Neural progenitor cell (in vitro differentiated cells): ENCODE measurements around the gene OR5B17. TPM values are rescaled to one million over a fixed set of nuclear protein-coding genes. Genes with fewer than 3 reads are reported as not detected.

Experiments
- DNase-seq: peaks from one replicate; pipeline ENCODE4 v3.0.0-alpha.2; 2016; ENCODE audit warnings: low spot score
- H2AFZ ChIP-seq: fragments of 200-600 bp; sonication (generic); replicated peaks from 2 replicates; pipeline ENCODE4 v1.6.1; 2016; ENCODE audit warnings: antibody characterized with exemption
- H3F3A ChIP-seq: fragments of 200-600 bp; sonication (generic); 2 replicates; pipeline ENCODE4 v1.6.1; 2016; ENCODE audit warnings: antibody characterized with exemption, low read depth
- H3K27ac ChIP-seq: fragments of 200-600 bp; sonication (generic); 2 replicates; pipeline ENCODE4 v1.5.1; 2016; ENCODE audit warnings: mild to moderate bottlenecking
- H3K27me3 ChIP-seq: fragments of 200-600 bp; sonication (generic); 2 replicates; pipeline ENCODE4 v1.6.1; 2016; ENCODE audit warnings: mild to moderate bottlenecking, moderate library complexity
- H3K36me3 ChIP-seq: fragments of 200-600 bp; sonication (generic); 2 replicates; pipeline ENCODE4 v1.5.1; 2016
- H3K4me1 ChIP-seq: fragments of 200-600 bp; sonication (generic); 2 replicates; pipeline ENCODE4 v1.6.1; 2016; ENCODE audit warnings: mixed run types
- H3K4me2 ChIP-seq: fragments of 200-600 bp; sonication (generic); 2 replicates; pipeline ENCODE4 v1.6.1; 2016
- H3K4me3 ChIP-seq: fragments of 200-600 bp; sonication (generic); 2 replicates; pipeline ENCODE4 v1.5.1; 2016
- H3K79me2 ChIP-seq: fragments of 200-600 bp; sonication (generic); 2 replicates; pipeline ENCODE4 v1.6.1; 2016; ENCODE audit warnings: low read depth
- H3K9ac ChIP-seq: fragments of 200-600 bp; sonication (generic); 2 replicates; pipeline ENCODE4 v1.6.1; 2016
- H3K9me3 ChIP-seq: fragments of 200-600 bp; sonication (generic); 2 replicates; pipeline ENCODE4 v1.5.1; 2016; ENCODE audit warnings: low read depth
- H4K20me1 ChIP-seq: fragments of 200-600 bp; sonication (generic); 2 replicates; pipeline ENCODE4 v1.6.1; 2016; ENCODE audit warnings: low read depth
- H3K27ac Mint-ChIP-seq: 3 replicates; pipeline ENCODE4 v1.8.0; 2021; ENCODE audit warnings: mixed read lengths
- H3K27me3 Mint-ChIP-seq: 2 replicates; pipeline ENCODE4 v1.8.0; 2022; ENCODE audit warnings: low read depth, mild to moderate bottlenecking, inconsistent platforms, moderate library complexity, mixed read lengths; ENCODE audit not compliant: insufficient read depth
- H3K36me3 Mint-ChIP-seq: 3 replicates; pipeline ENCODE4 v1.8.0; 2021; ENCODE audit warnings: mixed read lengths
- H3K4me1 Mint-ChIP-seq: 3 replicates; pipeline ENCODE4 v1.8.0; 2021; ENCODE audit warnings: mixed read lengths
- H3K4me3 Mint-ChIP-seq: 3 replicates; pipeline ENCODE4 v1.8.0; 2021; ENCODE audit warnings: mild to moderate bottlenecking, moderate library complexity, mixed read lengths
- H3K9me3 Mint-ChIP-seq: 3 replicates; pipeline ENCODE4 v1.8.0; 2020; ENCODE audit warnings: mixed read lengths
- EZH2 ChIP-seq: fragments of 200-600 bp; sonication (generic); IDR thresholded peaks from 2 replicates; pipeline ENCODE4 v1.6.1; 2017; ENCODE audit warnings: antibody characterized with exemption, mild to moderate bottlenecking, moderate library complexity
- EZH2phosphoT487 ChIP-seq: fragments of 200-600 bp; sonication (generic); IDR thresholded peaks from 2 replicates; pipeline ENCODE4 v1.6.1; 2017; ENCODE audit warnings: antibody characterized with exemption
- total RNA-seq: library from RNA; depleted of rRNA; stranded (reverse); fragments of >200 nt; gene quantifications from 2 replicates; pipeline ENCODE4 v1.2.3, GENCODE V29; 2015; ENCODE audit warnings: low replicate concordance
- TF ChIP-seq, protein P1 (sequence below): fragments of 200-600 bp; sonication (generic); IDR thresholded peaks from 2 replicates; pipeline ENCODE4 v1.5.1; 2017; ENCODE audit warnings: antibody characterized with exemption, mild to moderate bottlenecking

OR5B17 gene
- total RNA-seq, 1 donor from 2014 or later, result not detected

DNA sequence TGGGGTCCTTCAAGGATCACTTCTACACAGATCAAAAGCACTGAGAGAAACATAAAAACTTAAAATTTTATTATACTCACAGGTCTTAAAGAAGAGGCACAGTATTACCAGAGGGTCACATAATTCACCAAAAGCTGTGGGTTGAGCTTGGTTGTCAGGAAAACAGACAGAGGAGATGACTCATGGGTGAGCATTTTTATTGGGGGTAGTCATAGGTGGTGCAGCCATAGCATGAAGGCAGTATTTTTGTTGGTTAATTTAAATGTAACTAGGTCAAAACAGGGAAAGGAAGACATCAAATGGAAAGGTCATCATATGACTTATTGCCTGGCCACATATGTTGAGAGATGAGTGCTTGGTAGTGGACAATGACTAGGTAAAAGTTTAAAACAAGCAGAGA, 24.2 kb downstream of the OR5B17 start:
- Histone ChIP-seq H3K27me3 (no peaks in the 10 kb centered on the region), H4K20me1 (no peaks in the 10 kb centered on the region), H2AFZ (no peak overlapping the region), H3K4me3 (no peak overlapping the region), H3K9ac (no peak overlapping the region), H3F3A (no peaks in the 10 kb centered on the region), H3K27ac (no peak overlapping the region), H3K9me3 (no peaks in the 10 kb centered on the region), H3K4me2 (no peak overlapping the region), H3K4me1 (no peaks in the 10 kb centered on the region), H3K79me2 (no peaks in the 10 kb centered on the region), H3K36me3 (no peaks in the 10 kb centered on the region)
- no peaks in the 10 kb centered on the region for H3K9me3 Mint-ChIP-seq
- no peak overlapping the region for H3K27ac Mint-ChIP-seq
- TF ChIP-seq EZH2phosphoT487 (no peak), EZH2 (no peak)
- TF ChIP-seq, protein P1, sequence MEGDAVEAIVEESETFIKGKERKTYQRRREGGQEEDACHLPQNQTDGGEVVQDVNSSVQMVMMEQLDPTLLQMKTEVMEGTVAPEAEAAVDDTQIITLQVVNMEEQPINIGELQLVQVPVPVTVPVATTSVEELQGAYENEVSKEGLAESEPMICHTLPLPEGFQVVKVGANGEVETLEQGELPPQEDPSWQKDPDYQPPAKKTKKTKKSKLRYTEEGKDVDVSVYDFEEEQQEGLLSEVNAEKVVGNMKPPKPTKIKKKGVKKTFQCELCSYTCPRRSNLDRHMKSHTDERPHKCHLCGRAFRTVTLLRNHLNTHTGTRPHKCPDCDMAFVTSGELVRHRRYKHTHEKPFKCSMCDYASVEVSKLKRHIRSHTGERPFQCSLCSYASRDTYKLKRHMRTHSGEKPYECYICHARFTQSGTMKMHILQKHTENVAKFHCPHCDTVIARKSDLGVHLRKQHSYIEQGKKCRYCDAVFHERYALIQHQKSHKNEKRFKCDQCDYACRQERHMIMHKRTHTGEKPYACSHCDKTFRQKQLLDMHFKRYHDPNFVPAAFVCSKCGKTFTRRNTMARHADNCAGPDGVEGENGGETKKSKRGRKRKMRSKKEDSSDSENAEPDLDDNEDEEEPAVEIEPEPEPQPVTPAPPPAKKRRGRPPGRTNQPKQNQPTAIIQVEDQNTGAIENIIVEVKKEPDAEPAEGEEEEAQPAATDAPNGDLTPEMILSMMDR, result no peak
- no peak overlapping the region for H3K4me3 Mint-ChIP-seq
- no peaks in the 10 kb centered on the region for H3K27me3 Mint-ChIP-seq
- no peaks in the 10 kb centered on the region for H3K4me1 Mint-ChIP-seq
- DNase-seq, result no peak
- no peaks in the 10 kb centered on the region for H3K36me3 Mint-ChIP-seq

DNA sequence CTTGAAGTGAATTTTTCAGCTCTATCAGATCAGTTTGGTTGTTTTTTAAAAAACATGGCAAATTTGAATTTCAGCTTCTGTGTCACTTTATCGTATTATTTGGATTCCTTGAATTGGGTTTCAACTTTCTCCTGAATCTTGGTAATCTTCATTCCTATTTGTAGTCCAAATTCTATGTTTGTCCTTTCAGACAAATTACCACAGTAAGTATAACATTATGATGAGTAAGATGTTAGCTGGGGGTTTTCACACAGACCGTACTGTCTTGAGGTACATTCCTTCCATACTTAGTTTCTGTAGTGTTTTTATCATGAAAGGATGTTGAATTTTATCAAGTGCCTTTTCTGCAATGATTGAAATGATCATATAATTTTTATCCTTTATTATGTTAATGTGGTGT, 28.0 kb downstream of the OR5B17 start:
- TF ChIP-seq, protein P1, result no peak
- TF ChIP-seq EZH2phosphoT487 (no peak), EZH2 (no peak)
- Histone ChIP-seq H3K4me2 (no peak overlapping the region), H3K27me3 (no peaks in the 10 kb centered on the region), H3K4me1 (no peaks in the 10 kb centered on the region), H3K79me2 (no peaks in the 10 kb centered on the region), H3K4me3 (no peak overlapping the region), H3K27ac (no peak overlapping the region), H3K9ac (no peak overlapping the region), H3K9me3 (no peaks in the 10 kb centered on the region), H3F3A (no peaks in the 10 kb centered on the region), H4K20me1 (no peaks in the 10 kb centered on the region), H2AFZ (no peak overlapping the region), H3K36me3 (no peaks in the 10 kb centered on the region)
- DNase-seq, result no peak
- Mint-ChIP-seq H3K27ac (no peak overlapping the region), H3K4me3 (no peak overlapping the region), H3K9me3 (no peaks in the 10 kb centered on the region), H3K27me3 (no peaks in the 10 kb centered on the region), H3K4me1 (no peaks in the 10 kb centered on the region), H3K36me3 (no peaks in the 10 kb centered on the region)

DNA sequence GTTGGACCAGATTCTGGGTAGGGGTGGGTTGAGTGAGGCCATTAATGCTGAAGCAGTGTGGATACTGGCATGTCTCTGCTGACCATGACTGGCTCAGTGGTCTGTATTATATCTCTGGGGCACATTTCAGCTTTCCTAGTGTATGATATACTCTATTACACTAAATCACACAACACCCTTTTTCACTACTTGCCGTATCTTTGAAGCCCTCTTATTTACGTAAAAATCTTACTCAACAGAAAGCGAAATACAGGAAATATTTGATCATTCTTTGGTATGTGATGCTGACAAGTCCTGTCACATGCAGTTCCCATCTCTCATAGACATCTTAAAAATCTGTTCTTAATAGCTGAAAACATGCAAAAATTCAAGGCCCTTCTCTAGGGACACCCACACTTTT, 40.3 kb downstream of the OR5B17 start:
- no peak for DNase-seq
- Histone ChIP-seq H4K20me1 (no peaks in the 10 kb centered on the region), H2AFZ (no peak overlapping the region), H3K4me1 (no peaks in the 10 kb centered on the region), H3K4me2 (no peak overlapping the region), H3K27ac (no peak overlapping the region), H3K4me3 (no peak overlapping the region), H3F3A (no peaks in the 10 kb centered on the region), H3K9ac (no peak overlapping the region), H3K27me3 (no peaks in the 10 kb centered on the region), H3K79me2 (no peaks in the 10 kb centered on the region), H3K9me3 (peaks cover 4% of the 10 kb centered on the region), H3K36me3 (no peaks in the 10 kb centered on the region)
- no peak overlapping the region for H3K27ac Mint-ChIP-seq
- H3K27me3 Mint-ChIP-seq, result no peaks in the 10 kb centered on the region
- no peaks in the 10 kb centered on the region for H3K4me1 Mint-ChIP-seq
- H3K36me3 Mint-ChIP-seq, result no peaks in the 10 kb centered on the region
- H3K9me3 Mint-ChIP-seq, result no peaks in the 10 kb centered on the region
- no peak overlapping the region for H3K4me3 Mint-ChIP-seq
- no peak for TF ChIP-seq EZH2phosphoT487
- TF ChIP-seq, protein P1, result no peak
- TF ChIP-seq EZH2, result no peak

DNA sequence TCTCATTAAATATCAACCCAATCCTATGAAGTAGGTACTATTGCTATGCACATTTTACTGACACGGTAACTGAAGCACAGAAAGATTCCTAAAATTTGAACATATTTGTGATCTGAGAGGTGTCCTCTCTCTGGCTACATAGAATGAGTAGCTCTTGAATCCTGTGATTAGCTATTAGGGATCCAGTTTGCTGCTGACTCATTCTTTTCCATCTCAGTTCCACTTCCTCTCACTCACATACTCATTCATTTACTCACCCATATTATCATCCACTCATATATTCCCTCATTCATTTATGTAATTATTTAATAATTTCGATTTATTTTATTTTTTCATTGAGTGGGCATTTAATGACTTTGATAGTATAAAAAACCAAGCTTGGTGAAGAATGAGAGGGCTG, 42.7 kb downstream of the OR5B17 start:
- H3K9me3 Mint-ChIP-seq, result no peaks in the 10 kb centered on the region
- no peaks in the 10 kb centered on the region for H3K36me3 Mint-ChIP-seq
- no peak overlapping the region for H2AFZ ChIP-seq

More for the DNA sequence above, 42.7 kb downstream of the OR5B17 start:
- no peak overlapping the region for H3K27ac Mint-ChIP-seq
- Histone ChIP-seq H3K9ac (no peak overlapping the region), H3F3A (no peaks in the 10 kb centered on the region), H3K9me3 (no peaks in the 10 kb centered on the region), H4K20me1 (no peaks in the 10 kb centered on the region), H3K4me1 (no peaks in the 10 kb centered on the region), H3K4me2 (no peak overlapping the region), H3K27me3 (no peaks in the 10 kb centered on the region), H3K4me3 (no peak overlapping the region), H3K79me2 (no peaks in the 10 kb centered on the region), H3K36me3 (no peaks in the 10 kb centered on the region), H3K27ac (no peak overlapping the region)
- no peak for TF ChIP-seq EZH2phosphoT487
- no peak for TF ChIP-seq EZH2
- TF ChIP-seq, protein P1, result no peak
- H3K27me3 Mint-ChIP-seq, result no peaks in the 10 kb centered on the region
- H3K4me3 Mint-ChIP-seq, result no peak overlapping the region
- no peak for DNase-seq
- no peaks in the 10 kb centered on the region for H3K4me1 Mint-ChIP-seq
